Measurements from ENCODE around the gene CAMK2N1. TPM values are rescaled to one million over a fixed set of nuclear protein-coding genes. Genes with fewer than 3 reads are reported as not detected.

The CAMK2N1 gene
- total and polyA plus RNA-seq, 2 donors from 2014 or later = 80.6 to 120 TPM

DNA sequence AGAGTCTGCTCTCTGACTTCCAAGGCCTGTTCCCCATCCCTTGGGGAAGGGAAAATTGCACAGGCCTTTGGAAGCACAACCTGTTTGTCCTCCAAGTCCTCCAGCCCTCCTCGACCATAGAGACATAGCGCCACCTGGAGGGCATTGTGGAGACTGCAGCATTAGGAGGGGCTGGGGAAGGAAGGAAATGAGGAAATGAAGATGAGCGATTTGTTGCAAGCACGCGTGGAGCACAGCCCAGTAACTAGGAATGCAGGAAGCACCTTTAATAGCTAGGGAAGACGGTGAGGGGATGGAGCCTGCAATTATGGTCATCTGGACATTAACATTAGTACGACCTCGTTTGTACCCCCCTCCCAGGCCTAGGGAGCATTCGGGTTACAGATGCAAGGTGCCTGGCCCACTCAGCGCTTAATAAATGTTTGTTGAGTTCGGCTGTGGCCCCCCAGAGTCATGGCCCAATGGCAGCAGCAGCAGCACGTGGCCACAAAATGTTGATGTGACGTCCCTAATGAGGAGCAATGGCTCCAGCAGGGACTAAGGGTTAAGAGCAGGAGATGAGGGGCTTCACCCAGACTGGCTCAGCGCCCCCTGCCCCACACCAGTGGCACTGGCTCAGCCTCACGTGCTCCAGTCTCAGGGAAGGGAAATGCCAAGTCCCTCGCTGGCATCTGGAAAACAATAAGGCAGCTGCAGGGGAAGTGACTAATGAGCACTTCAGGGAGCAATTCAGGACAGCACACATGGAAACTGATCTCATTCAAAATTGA is 8.0 kb upstream of the CAMK2N1 start:
- Histone ChIP-seq H3K27me3 (ENCODE audit: control insufficient read depth, insufficient read depth, low read length) (no peaks in the 10 kb centered on the region), H3K9ac (ENCODE audit: low read length in 3 of 3) (no peak overlapping the region), H3K9me3 (ENCODE audit: control insufficient read depth in 2 of 3, insufficient read depth in 1 of 3, low read length in 3 of 3) (no peaks in the 10 kb centered on the region), H3K4me1 (ENCODE audit: control insufficient read depth in 2 of 3, insufficient read depth in 2 of 3, low read depth in 1 of 3, low read length in 3 of 3) (peaks cover 0 to 5% (median 0%) of the 10 kb centered on the region in 3 donors), H3K27ac (ENCODE audit: low read depth in 2 of 2, low read length in 2 of 2) (no peak overlapping the region), H3K4me3 (ENCODE audit: low read length in 3 of 3) (no peak overlapping the region), H3K36me3 (ENCODE audit: control insufficient read depth in 2 of 3, insufficient read depth in 3 of 3, low read length in 3 of 3) (peaks cover 0 to 12% (median 0%) of the 10 kb centered on the region in 3 donors)
- intact Hi-C loops (cut with DNase I) = loop anchor here (10.0 kb wide), 1 partner anchor 119 kb away; no protein-coding TSS in a partner anchor
- peak; percentile 68 for FAIRE-seq
- peak; percentile 100 for TF ChIP-seq CTCF (IDR thresholded peaks at IDR 0.05; ENCODE audit: borderline replicate concordance, extremely low read depth, insufficient read depth)
- DNase-seq = peak; percentile 90 to 96 (median 93)

DNA sequence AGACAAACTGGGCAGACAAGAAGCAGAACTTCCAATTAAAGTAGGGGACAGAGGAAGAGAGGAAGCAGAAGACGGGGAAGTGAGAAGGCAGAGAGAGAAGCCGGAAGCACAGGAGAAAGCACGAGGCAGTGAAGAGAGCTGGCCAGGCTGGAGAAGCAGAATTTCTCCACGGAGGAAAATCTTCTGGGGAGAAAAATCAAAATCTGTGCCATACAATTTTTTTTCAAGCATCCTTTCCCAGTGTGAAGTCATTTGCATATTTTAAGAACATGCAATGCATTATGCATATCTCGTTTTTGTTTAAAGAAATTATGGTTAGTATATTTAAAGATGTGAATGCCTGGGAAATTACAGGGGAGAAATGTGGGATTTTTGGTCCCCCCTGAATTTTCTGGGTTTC is 7.3 kb upstream of the CAMK2N1 start:
- Histone ChIP-seq H3K27ac (ENCODE audit: low read depth in 2 of 2, low read length in 2 of 2) (no peak overlapping the region), H3K4me1 (ENCODE audit: control insufficient read depth in 2 of 3, insufficient read depth in 2 of 3, low read depth in 1 of 3, low read length in 3 of 3) (peaks cover 0 to 5% (median 0%) of the 10 kb centered on the region in 3 donors), H3K9ac (ENCODE audit: low read length in 3 of 3) (no peak overlapping the region), H3K27me3 (ENCODE audit: control insufficient read depth, insufficient read depth, low read length) (no peaks in the 10 kb centered on the region), H3K9me3 (ENCODE audit: control insufficient read depth in 2 of 3, insufficient read depth in 1 of 3, low read length in 3 of 3) (no peaks in the 10 kb centered on the region), H3K36me3 (ENCODE audit: control insufficient read depth in 2 of 3, insufficient read depth in 3 of 3, low read length in 3 of 3) (peaks cover 0 to 6% (median 0%) of the 10 kb centered on the region in 3 donors), H3K4me3 (ENCODE audit: low read length in 3 of 3) (no peak overlapping the region)
- intact Hi-C loops (cut with DNase I) = loop anchor here (10.0 kb wide), 1 partner anchor 119 kb away; no protein-coding TSS in a partner anchor
- FAIRE-seq = no peak
- no peak for TF ChIP-seq CTCF (IDR thresholded peaks at IDR 0.05; ENCODE audit: borderline replicate concordance, extremely low read depth, insufficient read depth)
- no peak for DNase-seq

DNA sequence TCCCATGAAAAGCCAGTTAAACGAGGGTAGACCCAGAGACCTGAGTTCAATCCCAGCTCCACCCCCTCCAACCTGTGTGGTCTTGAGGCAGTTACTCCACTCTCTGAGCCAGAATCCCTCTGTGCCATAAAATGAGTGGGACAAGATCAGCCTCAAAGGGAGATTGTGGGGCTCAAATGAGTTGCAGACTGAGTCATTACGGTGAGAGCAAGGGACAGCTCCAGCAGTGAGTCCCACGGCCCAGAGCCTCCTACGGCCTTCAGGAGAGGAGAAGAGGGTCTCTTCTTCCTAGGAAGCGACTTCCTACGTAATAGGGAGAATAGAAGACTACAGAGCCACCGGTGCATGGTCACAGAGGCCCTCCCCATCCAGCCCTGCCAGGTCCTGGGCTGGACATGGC is 6.7 kb upstream of the CAMK2N1 start:
- Histone ChIP-seq H3K9ac (ENCODE audit: low read length in 3 of 3) (no peak overlapping the region), H3K27ac (ENCODE audit: low read depth in 2 of 2, low read length in 2 of 2) (no peak overlapping the region), H3K4me1 (ENCODE audit: control insufficient read depth in 2 of 3, insufficient read depth in 2 of 3, low read depth in 1 of 3, low read length in 3 of 3) (peaks cover 0 to 5% (median 0%) of the 10 kb centered on the region in 3 donors), H3K4me3 (ENCODE audit: low read length in 3 of 3) (no peak overlapping the region), H3K27me3 (ENCODE audit: control insufficient read depth, insufficient read depth, low read length) (no peaks in the 10 kb centered on the region), H3K9me3 (ENCODE audit: control insufficient read depth in 2 of 3, insufficient read depth in 1 of 3, low read length in 3 of 3) (no peaks in the 10 kb centered on the region), H3K36me3 (ENCODE audit: control insufficient read depth in 2 of 3, insufficient read depth in 3 of 3, low read length in 3 of 3) (peaks cover 0 to under 1% (median 0%) of the 10 kb centered on the region in 3 donors)
- DNase-seq = no peak
- no peak for TF ChIP-seq CTCF (IDR thresholded peaks at IDR 0.05; ENCODE audit: borderline replicate concordance, extremely low read depth, insufficient read depth)
- no peak for FAIRE-seq
- intact Hi-C loops (cut with DNase I) = loop anchor here (10.0 kb wide), 1 partner anchor 118 kb away; no protein-coding TSS in a partner anchor

Measured in kidney (tissue), 14 donors.